ENCODE measurements around the gene GAREM2.
"Not testable (repeated sequence)": the region's sequence is repeated elsewhere in the genome, so short reads cannot be mapped to it uniquely, and the experiment has no call there.

The GAREM2 gene

GRCh38 chr2:26164641-26165211 is 8.2 kb upstream of the GAREM2 start:
- Histone ChIP-seq H3K27ac (ENCODE audit: low read depth, low read length) (no peak overlapping the region), H4K8ac (ENCODE audit: low read depth, low read length) (no peak overlapping the region), H3K4me1 (ENCODE audit: control insufficient read depth in 1 of 2, insufficient read depth in 2 of 2, low read length in 2 of 2) (no peaks in the 10 kb centered on the region), H3K27me3 (ENCODE audit: insufficient read depth, low read length) (no peaks in the 10 kb centered on the region), H3K79me1 (ENCODE audit: low read length) (no peaks in the 10 kb centered on the region), H3K9ac (ENCODE audit: low read length) (no peak overlapping the region), H4K91ac (ENCODE audit: low read depth, low read length) (no peak overlapping the region), H4K12ac (ENCODE audit: low read depth, low read length) (no peak overlapping the region), H3K79me2 (ENCODE audit: control insufficient read depth, insufficient read depth, low read length, poor library complexity) (no peaks in the 10 kb centered on the region), H2AK5ac (ENCODE audit: low read length) (no peak overlapping the region), H3K36me3 (ENCODE audit: control insufficient read depth in 1 of 2, insufficient read depth in 2 of 2, low read length in 2 of 2) (no peaks in the 10 kb centered on the region), H3K14ac (ENCODE audit: low read length) (no peak overlapping the region), H3K9me3 (ENCODE audit: insufficient read depth, low read depth, low read length) (peaks cover 1% of the 10 kb centered on the region), H3K4me2 (ENCODE audit: low read length) (no peak overlapping the region), H2BK12ac (ENCODE audit: low read length) (no peak overlapping the region), H3K18ac (ENCODE audit: low read length) (no peak overlapping the region), H2AFZ (ENCODE audit: insufficient read depth, low read length, poor library complexity) (no peak overlapping the region), H3K4ac (ENCODE audit: low read depth, low read length) (no peak overlapping the region), H3K4me3 (ENCODE audit: low read depth, low read length) (no peak overlapping the region), H2BK120ac (ENCODE audit: insufficient read depth, low read length, poor library complexity) (no peak overlapping the region), H3K23ac (ENCODE audit: low read length) (no peak overlapping the region), H2BK5ac (ENCODE audit: low read depth, low read length, poor library complexity) (no peak overlapping the region)
- no CpG with 5 or more reads among the region's 8 CpGs for WGBS (ENCODE audit: extremely low coverage, insufficient coverage, insufficient read length)
- DNase-seq = no peak

- Histone ChIP-seq H3K27me3 (ENCODE audit: insufficient read depth, low read length) (no peaks in the 10 kb centered on the region), H3K18ac (ENCODE audit: low read length) (no peak overlapping the region), H3K36me3 (ENCODE audit: control insufficient read depth in 1 of 2, insufficient read depth in 2 of 2, low read length in 2 of 2) (no peaks in the 10 kb centered on the region), H2BK12ac (ENCODE audit: low read length) (no peak overlapping the region), H3K4me3 (ENCODE audit: low read depth, low read length) (no peak overlapping the region), H3K9me3 (ENCODE audit: insufficient read depth, low read depth, low read length) (peaks cover 1% of the 10 kb centered on the region), H2AFZ (ENCODE audit: insufficient read depth, low read length, poor library complexity) (no peak overlapping the region), H3K23ac (ENCODE audit: low read length) (no peak overlapping the region), H4K91ac (ENCODE audit: low read depth, low read length) (no peak overlapping the region), H3K27ac (ENCODE audit: low read depth, low read length) (no peak overlapping the region), H3K4me1 (ENCODE audit: control insufficient read depth in 1 of 2, insufficient read depth in 2 of 2, low read length in 2 of 2) (no peaks in the 10 kb centered on the region), H3K4ac (ENCODE audit: low read depth, low read length) (no peak overlapping the region), H3K9ac (ENCODE audit: low read length) (no peak overlapping the region), H3K14ac (ENCODE audit: low read length) (no peak overlapping the region), H3K79me1 (ENCODE audit: low read length) (no peaks in the 10 kb centered on the region), H2BK5ac (ENCODE audit: low read depth, low read length, poor library complexity) (no peak overlapping the region), H3K4me2 (ENCODE audit: low read length) (no peak overlapping the region), H4K12ac (ENCODE audit: low read depth, low read length) (no peak overlapping the region), H2AK5ac (ENCODE audit: low read length) (no peak overlapping the region), H2BK120ac (ENCODE audit: insufficient read depth, low read length, poor library complexity) (no peak overlapping the region), H4K8ac (ENCODE audit: low read depth, low read length) (no peak overlapping the region), H3K79me2 (ENCODE audit: control insufficient read depth, insufficient read depth, low read length, poor library complexity) (no peaks in the 10 kb centered on the region)
- no CpG with 5 or more reads among the region's 4 CpGs for WGBS (ENCODE audit: extremely low coverage, insufficient coverage, insufficient read length)
- DNase-seq = no peak
Observed at GRCh38 chr2:26165403-26165802, 7.5 kb upstream of the GAREM2 start.

GRCh38 chr2:26166541-26166940 is 6.3 kb upstream of the GAREM2 start:
- H3K23ac ChIP-seq (ENCODE audit: low read length); H3K18ac ChIP-seq (ENCODE audit: low read length); H3K14ac ChIP-seq (ENCODE audit: low read length); H2AFZ ChIP-seq (ENCODE audit: insufficient read depth, low read length, poor library complexity); H3K36me3 ChIP-seq (ENCODE audit: control insufficient read depth in 1 of 2, insufficient read depth in 2 of 2, low read length in 2 of 2); H4K8ac ChIP-seq (ENCODE audit: low read depth, low read length); H3K79me1 ChIP-seq (ENCODE audit: low read length); H2BK5ac ChIP-seq (ENCODE audit: low read depth, low read length, poor library complexity); H2AK5ac ChIP-seq (ENCODE audit: low read length); H3K79me2 ChIP-seq (ENCODE audit: control insufficient read depth, insufficient read depth, low read length, poor library complexity); H3K9me3 ChIP-seq (ENCODE audit: insufficient read depth, low read depth, low read length); H2BK12ac ChIP-seq (ENCODE audit: low read length); H3K9ac ChIP-seq (ENCODE audit: low read length); H3K4me1 ChIP-seq (ENCODE audit: control insufficient read depth in 1 of 2, insufficient read depth in 2 of 2, low read length in 2 of 2); H2BK120ac ChIP-seq (ENCODE audit: insufficient read depth, low read length, poor library complexity); H3K4me3 ChIP-seq (ENCODE audit: low read depth, low read length); H3K27ac ChIP-seq (ENCODE audit: low read depth, low read length); H4K12ac ChIP-seq (ENCODE audit: low read depth, low read length); H4K91ac ChIP-seq (ENCODE audit: low read depth, low read length); H3K4ac ChIP-seq (ENCODE audit: low read depth, low read length); H3K4me2 ChIP-seq (ENCODE audit: low read length); H3K27me3 ChIP-seq (ENCODE audit: insufficient read depth, low read length): not testable (repeated sequence)
- DNase-seq = peak; percentile 25 to 54
- WGBS (ENCODE audit: extremely low coverage, insufficient coverage, insufficient read length) = no CpG with 5 or more reads among the region's 6 CpGs

- Histone ChIP-seq H3K14ac (ENCODE audit: low read length) (no peak overlapping the region), H3K18ac (ENCODE audit: low read length) (no peak overlapping the region), H3K4me2 (ENCODE audit: low read length) (no peak overlapping the region), H2BK5ac (ENCODE audit: low read depth, low read length, poor library complexity) (no peak overlapping the region), H3K27ac (ENCODE audit: low read depth, low read length) (no peak overlapping the region), H3K9me3 (ENCODE audit: insufficient read depth, low read depth, low read length) (no peaks in the 10 kb centered on the region), H4K8ac (ENCODE audit: low read depth, low read length) (no peak overlapping the region), H3K27me3 (ENCODE audit: insufficient read depth, low read length) (peaks cover 8% of the 10 kb centered on the region), H3K79me2 (ENCODE audit: control insufficient read depth, insufficient read depth, low read length, poor library complexity) (no peaks in the 10 kb centered on the region), H3K23ac (ENCODE audit: low read length) (no peak overlapping the region), H4K91ac (ENCODE audit: low read depth, low read length) (no peak overlapping the region), H3K9ac (ENCODE audit: low read length) (no peak overlapping the region), H3K4me1 (ENCODE audit: control insufficient read depth in 1 of 2, insufficient read depth in 2 of 2, low read length in 2 of 2) (no peaks in the 10 kb centered on the region), H3K36me3 (ENCODE audit: control insufficient read depth in 1 of 2, insufficient read depth in 2 of 2, low read length in 2 of 2) (no peaks in the 10 kb centered on the region), H3K4ac (ENCODE audit: low read depth, low read length) (no peak overlapping the region), H4K12ac (ENCODE audit: low read depth, low read length) (no peak overlapping the region), H3K79me1 (ENCODE audit: low read length) (peaks cover 1% of the 10 kb centered on the region), H3K4me3 (ENCODE audit: low read depth, low read length) (no peak overlapping the region), H2BK12ac (ENCODE audit: low read length) (no peak overlapping the region), H2BK120ac (ENCODE audit: insufficient read depth, low read length, poor library complexity) (no peak overlapping the region), H2AK5ac (ENCODE audit: low read length) (no peak overlapping the region), H2AFZ (ENCODE audit: insufficient read depth, low read length, poor library complexity) (no peak overlapping the region)
- WGBS (ENCODE audit: extremely low coverage, insufficient coverage, insufficient read length) = no CpG with 5 or more reads among the region's 4 CpGs
- no peak for DNase-seq
Observed at GRCh38 chr2:26168785-26169184, 4.1 kb upstream of the GAREM2 start.

Data from trophoblast cell (in vitro differentiated cells and primary cell).